ENCODE results near the gene APLP2. TPM values are rescaled to one million over a fixed set of nuclear protein-coding genes. Genes with fewer than 3 reads are reported as not detected.
"Not testable (repeated sequence)": the region's sequence is repeated elsewhere in the genome, so short reads cannot be mapped to it uniquely, and the experiment has no call there.

APLP2 gene
- total RNA-seq = 906 and 976 TPM in 2 replicates

DNA sequence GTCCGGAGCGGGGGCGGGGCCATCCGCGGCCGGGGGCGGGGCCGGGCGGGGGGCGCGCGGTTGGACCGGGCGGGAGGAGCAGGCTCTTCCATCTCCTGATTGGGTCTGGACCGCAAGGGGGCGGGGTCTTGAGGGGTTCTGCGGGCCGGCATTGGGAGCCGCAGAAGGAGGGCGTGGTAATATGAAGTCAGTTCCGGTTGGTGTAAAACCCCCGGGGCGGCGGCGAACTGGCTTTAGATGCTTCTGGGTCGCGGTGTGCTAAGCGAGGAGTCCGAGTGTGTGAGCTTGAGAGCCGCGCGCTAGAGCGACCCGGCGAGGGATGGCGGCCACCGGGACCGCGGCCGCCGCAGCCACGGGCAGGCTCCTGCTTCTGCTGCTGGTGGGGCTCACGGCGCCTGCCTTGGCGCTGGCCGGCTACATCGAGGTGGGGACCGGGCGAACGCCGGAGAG, at the start of gene APLP2:
Gene APLP2, plus strand, starts transcription at position 236 of the 450 bp plus-strand sequence. Its CDS starts 84 bp downstream, at position 320.
- peak; percentile 96 for DNase-seq (ENCODE audit: low read depth, low spot score)

DNA sequence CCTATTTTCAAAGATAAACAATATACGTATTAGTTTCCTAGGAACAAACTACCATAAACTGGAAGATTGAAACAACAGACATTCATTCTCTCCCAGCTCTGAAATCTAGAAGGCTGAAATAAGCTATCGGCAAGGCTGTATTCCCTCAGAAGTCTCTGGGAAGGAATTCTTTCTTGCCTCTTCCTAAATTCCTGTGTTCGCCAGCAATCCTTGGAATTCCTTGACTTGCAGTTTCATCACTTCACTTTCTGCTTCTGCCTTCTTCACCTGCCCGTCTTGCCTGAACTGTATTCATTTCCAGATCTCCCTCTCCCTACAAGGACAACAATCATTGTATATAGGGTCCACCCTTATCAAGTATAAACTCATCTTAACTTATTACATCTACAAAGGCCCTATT, 49.4 kb upstream of the APLP2 start:
- DNase-seq (ENCODE audit: low read depth, low spot score) = no peak

DNA sequence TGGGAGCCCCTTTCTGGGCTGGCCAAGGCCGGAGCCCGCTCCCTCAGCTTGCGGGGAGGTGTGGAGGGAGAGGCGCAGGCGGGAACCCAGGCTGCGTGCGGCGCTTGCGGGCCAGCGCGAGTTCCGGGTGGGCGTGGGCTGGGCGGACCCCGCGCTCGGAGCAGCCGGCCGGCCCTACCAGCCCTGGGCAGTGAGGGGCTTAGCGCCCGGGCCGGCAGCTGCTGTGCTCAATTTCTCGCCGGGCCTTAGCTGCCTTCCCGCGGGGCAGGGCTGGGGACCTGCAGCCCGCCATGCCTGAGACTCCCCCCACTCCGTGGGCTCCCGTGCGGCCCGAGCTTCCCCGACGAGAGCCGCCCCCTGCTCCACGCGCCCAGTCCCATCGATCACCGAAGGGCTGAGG, 48.1 kb upstream of the APLP2 start:
- DNase-seq (ENCODE audit: low read depth, low spot score) = not testable (repeated sequence)

DNA sequence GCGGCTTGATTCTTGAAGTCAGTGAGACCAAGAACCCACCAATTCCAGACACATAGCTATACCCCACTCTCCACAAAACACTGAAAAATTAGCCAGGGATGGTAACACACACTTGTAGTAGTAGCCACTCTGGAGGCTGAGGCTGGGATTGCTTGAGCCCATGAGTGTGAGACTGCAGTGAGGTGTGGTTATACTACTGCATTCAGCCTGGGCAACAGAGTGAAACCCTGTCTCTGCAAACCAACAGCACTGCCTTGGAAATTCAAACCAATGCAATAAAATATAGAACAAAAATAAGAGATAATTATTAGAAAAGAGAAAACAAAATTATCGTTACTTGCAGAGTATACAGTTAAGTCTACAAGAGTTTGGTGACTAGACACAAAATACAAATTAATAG, 46.9 kb upstream of the APLP2 start:
- no peak for DNase-seq (ENCODE audit: low read depth, low spot score)

DNA sequence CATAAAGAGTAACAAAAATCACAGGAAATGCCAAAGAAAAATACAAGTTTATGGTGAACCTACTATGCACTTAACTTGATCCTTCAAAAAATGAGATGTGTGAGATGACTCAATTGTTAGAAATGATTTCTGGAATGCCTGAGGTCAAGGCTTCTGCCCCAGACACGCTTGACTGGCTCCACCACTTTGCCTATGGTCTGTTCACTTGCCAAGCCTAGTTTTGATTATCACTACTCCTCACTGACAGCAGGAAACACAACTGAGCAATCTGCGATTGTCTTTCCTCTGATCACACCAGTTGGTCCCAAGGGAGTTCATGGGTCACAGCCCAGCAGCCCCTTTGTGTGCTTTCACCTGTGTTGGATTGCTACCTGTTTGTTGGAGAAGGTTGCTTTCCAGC, 46.5 kb upstream of the APLP2 start:
- DNase-seq (ENCODE audit: low read depth, low spot score) = peak; percentile 45

DNA sequence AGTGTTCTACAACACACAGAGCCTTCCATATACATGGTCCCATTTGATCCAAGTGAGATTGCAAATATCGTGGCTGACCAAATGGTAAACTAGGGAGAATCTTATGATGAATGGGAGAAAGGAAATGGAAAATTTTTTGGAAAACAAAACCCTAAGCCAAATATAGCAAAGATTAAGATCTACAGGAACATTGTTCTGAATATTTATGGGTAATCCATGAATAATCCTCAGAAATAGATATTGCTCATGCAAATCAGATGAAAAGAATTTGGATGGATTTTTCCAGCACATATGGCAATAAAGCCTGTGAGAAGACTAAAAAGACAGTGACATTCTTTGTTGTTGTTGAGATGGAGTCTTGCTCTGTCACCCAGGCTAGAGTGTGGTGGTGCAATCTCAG, 45.3 kb upstream of the APLP2 start:
- no peak for DNase-seq (ENCODE audit: low read depth, low spot score)

DNA sequence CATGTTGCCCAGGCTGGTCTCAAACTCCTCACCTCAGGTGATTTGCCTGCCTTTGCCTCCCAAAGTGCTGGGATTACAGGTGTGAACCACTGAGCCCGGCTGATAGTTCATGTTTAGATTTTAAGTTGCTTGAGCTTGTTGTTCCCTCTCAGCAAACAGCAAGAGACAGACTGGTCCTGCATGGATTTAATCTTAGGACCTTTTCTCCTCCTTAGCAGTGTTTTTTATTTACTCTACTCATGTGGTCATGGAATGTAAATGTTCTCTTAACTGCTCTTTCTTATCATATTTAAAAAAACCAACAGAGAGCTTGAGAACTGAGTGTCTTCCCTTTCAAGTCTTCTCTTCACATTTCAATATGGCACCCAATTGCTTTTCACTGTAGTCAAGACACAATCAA, 44.3 kb upstream of the APLP2 start:
- DNase-seq (ENCODE audit: low read depth, low spot score) = no peak

DNA sequence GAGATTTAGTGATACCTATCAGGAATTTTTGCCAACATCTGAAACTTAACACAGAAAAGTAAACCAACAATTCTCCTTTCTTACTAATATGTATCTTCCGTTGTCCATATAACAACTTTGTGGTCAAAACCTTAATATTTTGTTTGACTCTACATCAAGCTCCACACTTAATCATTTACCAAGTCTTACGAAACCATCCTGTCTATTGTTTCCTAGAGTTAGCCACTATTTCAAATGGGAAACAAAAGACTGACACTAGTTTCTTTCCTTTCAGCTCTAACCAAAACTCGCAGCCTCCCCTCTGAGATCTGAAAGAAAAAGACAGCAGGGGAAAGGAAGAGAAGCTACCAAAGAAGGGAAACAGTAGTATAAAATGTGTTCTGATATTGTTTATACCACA, 40.6 kb upstream of the APLP2 start:
- no peak for DNase-seq (ENCODE audit: low read depth, low spot score)

GRCh38 chr11:130031056-130031455, 38.6 kb upstream of the APLP2 start:
- no peak for DNase-seq (ENCODE audit: low read depth, low spot score)

DNA sequence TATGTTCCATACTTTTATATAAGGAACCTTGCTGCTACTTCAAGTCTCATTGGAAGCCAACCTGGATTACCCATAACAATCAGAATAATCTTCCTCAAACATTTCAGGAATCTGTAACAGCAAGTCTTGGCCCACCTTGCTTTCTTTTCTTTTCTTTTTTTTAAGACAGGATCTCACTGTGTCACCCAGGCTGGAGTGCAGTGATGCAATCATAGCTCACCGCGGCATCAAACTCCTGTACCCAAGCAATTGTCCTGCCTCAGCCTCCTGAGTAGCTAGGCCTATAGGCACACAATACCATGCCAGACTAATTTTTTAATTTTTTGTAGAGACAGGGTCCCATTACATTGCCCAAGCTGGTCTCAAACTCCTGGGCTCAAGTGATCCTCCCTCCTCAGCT, 37.7 kb upstream of the APLP2 start:
- DNase-seq (ENCODE audit: low read depth, low spot score) = no peak

DNA sequence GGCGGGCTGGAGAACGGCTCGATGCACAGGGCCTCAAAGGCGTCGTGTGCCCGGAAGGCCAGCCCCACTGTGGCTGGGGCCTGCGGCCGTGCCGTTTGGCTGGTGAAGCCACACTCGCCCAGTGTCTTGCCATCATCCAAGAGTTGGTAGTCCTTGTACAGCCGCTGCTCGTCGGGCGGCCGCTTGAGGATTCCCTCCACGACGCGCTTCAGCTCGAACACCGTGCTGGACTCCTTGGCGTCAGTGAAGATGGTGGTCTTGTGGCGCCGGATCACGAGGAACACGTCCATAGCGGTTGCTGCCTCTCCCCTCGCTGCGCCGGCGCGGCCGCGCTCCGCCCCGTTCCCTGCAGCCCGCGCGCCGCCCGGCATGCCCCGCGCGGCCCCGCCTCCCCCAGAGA, 36.8 kb upstream of the APLP2 start:
- no peak for DNase-seq (ENCODE audit: low read depth, low spot score)

DNA sequence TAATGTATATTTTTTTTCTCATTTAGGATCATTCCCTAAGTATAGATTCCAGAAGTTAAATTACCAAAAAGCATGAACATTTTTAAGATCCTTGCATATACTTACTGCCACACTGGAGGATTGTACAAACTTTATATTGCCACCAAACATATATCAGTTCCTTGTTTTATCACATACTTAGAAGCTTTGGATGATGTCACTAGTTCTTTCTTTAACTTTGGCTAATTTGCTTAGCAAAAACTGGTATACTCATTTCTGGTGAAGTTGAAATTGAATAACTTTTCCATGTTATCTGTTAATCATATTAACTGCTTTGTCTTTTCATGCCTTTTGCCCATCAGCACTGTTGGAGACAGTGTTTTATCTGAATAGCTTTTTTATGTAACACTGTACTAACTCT, 35.5 kb upstream of the APLP2 start:
- no peak for DNase-seq (ENCODE audit: low read depth, low spot score)

DNA sequence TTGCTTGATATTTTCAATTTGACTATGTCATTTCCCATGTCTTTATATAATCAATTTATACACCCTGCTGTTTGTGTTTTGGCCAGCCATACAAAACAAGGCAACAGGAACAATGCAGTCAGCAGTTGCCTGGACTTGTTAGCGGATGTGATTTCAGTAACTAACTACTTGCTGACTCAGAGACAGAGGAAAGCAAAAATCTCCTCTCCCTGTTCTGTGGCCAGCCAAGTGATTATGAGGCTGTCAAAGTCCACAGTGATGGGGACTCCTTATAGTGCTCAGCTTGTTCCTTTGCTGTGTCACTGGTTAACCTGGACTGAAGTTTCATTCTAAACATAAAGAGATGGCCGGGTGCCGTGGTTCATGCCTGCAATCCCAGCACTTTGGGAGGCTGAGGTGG, 32.6 kb upstream of the APLP2 start:
- peak; percentile 77 for DNase-seq (ENCODE audit: low read depth, low spot score)

GRCh38 chr11:130037881-130038585, 31.7 kb upstream of the APLP2 start:
- DNase-seq (ENCODE audit: low read depth, low spot score) = peak; percentile 19

GRCh38 chr11:130040281-130040940, 29.3 kb upstream of the APLP2 start:
- no peak for DNase-seq (ENCODE audit: low read depth, low spot score)

DNA sequence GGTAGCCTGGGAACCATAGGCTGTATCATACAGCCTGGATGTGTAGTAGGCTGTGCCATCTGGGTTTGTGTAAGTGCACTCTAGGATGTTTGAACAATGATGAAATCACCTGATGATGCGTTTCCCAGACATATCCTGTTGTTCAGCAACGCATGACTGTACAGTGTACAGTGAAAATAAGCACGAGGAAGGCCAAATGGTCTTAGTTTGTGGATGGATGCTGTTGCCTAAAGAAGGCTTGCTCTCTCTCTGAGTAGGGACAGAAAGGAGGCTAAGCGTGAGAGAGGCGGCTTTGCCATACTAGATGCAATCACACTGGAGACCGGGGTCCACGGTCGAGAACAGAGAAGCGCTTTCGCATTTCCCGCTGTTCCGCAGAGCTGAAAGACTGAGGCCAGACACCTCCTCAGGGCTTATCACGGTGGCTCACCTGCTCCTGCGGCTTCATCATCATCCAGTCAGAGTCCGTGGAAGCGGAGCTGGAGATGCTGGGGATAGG, 27.6 kb upstream of the APLP2 start:
- peak; percentile 95 for DNase-seq (ENCODE audit: low read depth, low spot score)

DNA sequence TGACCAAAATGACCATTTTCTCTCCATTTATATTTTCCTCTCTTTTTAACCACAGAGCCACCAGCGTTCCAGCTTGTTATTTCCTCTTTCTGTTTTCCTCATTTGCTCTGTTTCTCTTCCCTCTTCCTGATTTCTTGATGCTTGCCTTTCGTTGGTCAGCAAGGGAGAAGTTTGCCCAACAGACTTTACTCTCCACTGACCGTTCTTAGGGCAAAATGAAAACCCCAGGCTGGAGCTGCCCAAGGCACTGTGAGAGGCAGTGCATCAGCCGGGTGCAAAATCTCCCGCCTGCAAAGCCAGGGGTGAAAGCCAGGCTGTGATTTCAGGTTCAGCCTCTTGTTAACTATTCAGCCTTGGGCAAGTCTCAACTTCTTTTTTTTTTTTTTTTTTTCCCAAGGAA, 26.1 kb upstream of the APLP2 start:
- DNase-seq (ENCODE audit: low read depth, low spot score) = no peak

- no peak for DNase-seq (ENCODE audit: low read depth, low spot score)
These were observed 22.6 kb upstream of the APLP2 start for GRCh38 chr11:130047141-130047540.

DNA sequence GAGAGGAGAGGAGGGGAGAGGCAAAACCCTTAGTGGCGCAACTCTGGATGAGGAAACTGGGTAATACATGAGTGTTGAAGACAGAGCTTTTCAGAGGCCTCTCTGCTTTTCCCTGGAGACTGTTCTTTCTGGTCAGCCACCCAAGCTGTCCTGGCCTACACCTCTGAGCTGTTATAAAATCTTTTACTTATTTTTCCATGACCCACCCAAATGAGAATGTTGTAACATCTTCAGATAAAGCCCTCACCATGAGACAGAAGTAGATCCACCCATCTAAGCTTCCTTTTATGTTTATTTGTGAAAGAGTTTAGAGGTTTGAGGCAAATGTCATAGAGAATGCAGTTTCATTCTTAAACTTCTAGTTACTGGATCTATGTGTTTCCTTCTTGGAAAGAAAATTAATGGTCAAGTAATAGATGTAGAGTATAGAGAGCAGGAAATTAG, 20.3 kb upstream of the APLP2 start:
- no peak for DNase-seq (ENCODE audit: low read depth, low spot score)

DNA sequence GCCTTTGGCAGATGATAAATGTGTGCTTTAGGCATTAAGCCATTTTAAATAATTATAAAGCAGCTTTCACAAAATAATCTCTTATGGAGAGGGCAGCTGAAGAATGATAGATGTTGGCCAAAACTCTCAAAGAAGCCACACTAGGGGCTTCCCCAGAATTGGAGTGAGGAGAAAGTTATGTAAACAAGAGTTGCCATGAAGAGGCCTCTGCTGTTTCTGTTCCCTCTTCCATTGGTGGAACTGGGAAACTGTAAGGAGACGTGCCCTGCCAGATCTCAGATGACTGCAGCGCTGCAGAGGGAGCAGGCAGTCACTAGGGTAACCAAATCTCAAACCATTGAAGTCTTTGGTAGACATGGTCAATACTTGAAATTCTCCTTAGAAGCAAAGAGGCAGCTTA, 19.4 kb upstream of the APLP2 start:
- DNase-seq (ENCODE audit: low read depth, low spot score) = no peak

DNA sequence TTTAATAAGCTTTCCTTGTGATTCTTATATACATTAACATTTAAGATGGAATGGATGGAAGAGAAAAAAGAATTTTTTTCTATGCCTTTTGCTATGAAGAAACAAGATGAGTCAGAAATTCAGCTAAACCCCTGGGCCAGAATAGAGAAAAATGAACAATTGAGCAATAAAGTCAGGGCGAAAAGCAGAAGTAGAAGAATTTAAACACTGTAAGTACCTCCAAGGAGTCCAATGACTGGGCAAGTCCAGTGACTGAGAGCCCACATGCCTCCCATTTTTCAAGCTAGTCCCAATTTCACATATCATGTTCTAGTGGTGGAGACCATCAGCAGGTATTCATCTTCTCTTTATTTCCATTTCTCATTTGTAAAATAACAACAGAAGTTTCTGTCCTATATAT, 18.6 kb upstream of the APLP2 start:
- DNase-seq (ENCODE audit: low read depth, low spot score) = no peak

GRCh38 chr11:130052567-130052966, 17.1 kb upstream of the APLP2 start:
- no peak for DNase-seq (ENCODE audit: low read depth, low spot score)

DNA sequence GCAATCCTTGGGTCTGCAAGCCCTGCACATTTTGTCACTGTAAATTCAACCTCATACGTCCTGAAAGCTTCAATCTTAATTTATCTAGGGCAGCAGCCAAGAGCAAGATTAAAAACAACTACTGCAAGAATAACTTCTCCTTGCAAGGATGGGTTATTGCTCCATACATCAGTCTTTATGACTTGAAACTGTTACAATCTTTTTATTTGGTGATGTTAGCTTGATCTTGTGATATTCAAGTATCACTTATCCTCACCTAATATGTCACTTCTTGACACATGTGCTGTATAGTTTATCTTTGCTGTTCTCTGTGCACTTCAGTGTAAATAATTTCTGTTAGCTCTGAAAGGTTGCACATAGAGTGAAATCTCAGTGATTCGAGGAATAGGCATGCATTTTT, 14.7 kb upstream of the APLP2 start:
- DNase-seq (ENCODE audit: low read depth, low spot score) = no peak
